CD14-positive monocyte (primary cell): ENCODE data around the gene EFHC2. TPM values are rescaled to one million over a fixed set of nuclear protein-coding genes. Genes with fewer than 3 reads are reported as not detected.

Experiments
- DNase-seq, 3 donors: peaks; one replicate each; pipeline ENCODE4 v3.0.0-alpha.2; 2011 to 2022
- H2AFZ ChIP-seq: 2 replicates; pipeline ENCODE4 v1.6.0; 2012; ENCODE audit warnings: mild to moderate bottlenecking, low read depth, low read length, inconsistent platforms; ENCODE audit not compliant: insufficient read depth, poor library complexity, severe bottlenecking
- H3K27ac ChIP-seq, 2 donors: 1 replicate in 1 of 2; 2 replicates in 1 of 2; pipeline ENCODE4 v1.5.1; 2012 to 2013; ENCODE audit warnings: low read length in 2 of 2, control low read depth in 1 of 2, inconsistent platforms in 1 of 2, low read depth in 1 of 2, mild to moderate bottlenecking in 1 of 2
- H3K27me3 ChIP-seq, 2 donors: one replicate each; pipeline versions ENCODE4 v1.6.0 to v1.6.1; 2011 to 2013; ENCODE audit warnings: low read length in 2 of 2; ENCODE audit not compliant: control insufficient read depth in 2 of 2, insufficient read depth in 2 of 2
- H3K36me3 ChIP-seq, 2 donors: replicated peaks in 1 of 2; 1 replicate in 1 of 2; 2 replicates in 1 of 2; pipeline versions ENCODE4 v1.5.1 to v1.6.1; 2012 to 2013; ENCODE audit warnings: low read length in 2 of 2, control low read depth in 1 of 2, inconsistent platforms in 1 of 2, mild to moderate bottlenecking in 1 of 2; ENCODE audit not compliant: insufficient read depth in 2 of 2, control insufficient read depth in 1 of 2
- H3K4me1 ChIP-seq, 2 donors: 1 replicate in 1 of 2; 2 replicates in 1 of 2; pipeline versions ENCODE4 v1.5.1 to v1.6.1; 2012 to 2013; ENCODE audit warnings: low read length in 2 of 2, control low read depth in 1 of 2, inconsistent platforms in 1 of 2, mild to moderate bottlenecking in 1 of 2, moderate library complexity in 1 of 2; ENCODE audit not compliant: insufficient read depth in 2 of 2, control insufficient read depth in 1 of 2
- H3K4me2 ChIP-seq: replicated peaks from 2 replicates; pipeline ENCODE3; 2012; ENCODE audit warnings: low read length, moderate library complexity, mild to moderate bottlenecking; ENCODE audit not compliant: poor library complexity, severe bottlenecking; ENCODE audit errors: extremely low read depth
- H3K4me3 ChIP-seq, 3 experiments: fragments of 200-600 bp in 1 of 3; sonication (generic) in 1 of 3; replicated peaks in 1 of 3; 1 replicate in 2 of 3; 2 replicates in 1 of 3; pipeline ENCODE4 v1.5.1; 2011 to 2013; ENCODE audit warnings: low read length in 3 of 3, mild to moderate bottlenecking in 3 of 3, control low read depth in 2 of 3, low read depth in 2 of 3, inconsistent platforms in 1 of 3, moderate library complexity in 1 of 3
- H3K79me2 ChIP-seq: 2 replicates; pipeline ENCODE4 v1.6.0; 2012; ENCODE audit warnings: mild to moderate bottlenecking, control low read depth, inconsistent platforms, low read length, moderate library complexity; ENCODE audit not compliant: insufficient read depth
- H3K9ac ChIP-seq: 2 replicates; pipeline ENCODE4 v1.6.0; 2017; ENCODE audit warnings: low read length, mild to moderate bottlenecking; ENCODE audit not compliant: insufficient read depth, poor library complexity, severe bottlenecking
- H3K9me3 ChIP-seq, 2 donors: replicated peaks in 1 of 2; 1 replicate in 1 of 2; 2 replicates in 1 of 2; pipeline versions ENCODE4 v1.5.1 to v1.6.1; 2012 to 2013; ENCODE audit warnings: low read length in 2 of 2, control low read depth in 1 of 2; ENCODE audit not compliant: control insufficient read depth in 1 of 2, insufficient read depth in 1 of 2
- H4K20me1 ChIP-seq: 2 replicates; pipeline ENCODE4 v1.6.0; 2012; ENCODE audit warnings: mild to moderate bottlenecking, low read length, control low read depth, moderate library complexity; ENCODE audit not compliant: insufficient read depth
- H3K27ac Mint-ChIP-seq, 7 donors: one replicate each; pipeline ENCODE4 v1.8.0; 2020; ENCODE audit warnings: mild to moderate bottlenecking in 7 of 7, mixed read lengths in 7 of 7, moderate library complexity in 6 of 7, inconsistent platforms in 2 of 7
- H3K27me3 Mint-ChIP-seq, 3 donors: one replicate each; pipeline ENCODE4 v1.8.0; 2021 to 2022; ENCODE audit warnings: low read depth in 3 of 3, mild to moderate bottlenecking in 3 of 3, mixed read lengths in 3 of 3, moderate library complexity in 3 of 3, inconsistent platforms in 1 of 3
- H3K36me3 Mint-ChIP-seq, 2 donors: one replicate each; pipeline ENCODE4 v1.8.0; 2020; ENCODE audit warnings: mixed read lengths in 2 of 2, inconsistent platforms in 1 of 2, mild to moderate bottlenecking in 1 of 2
- H3K4me1 Mint-ChIP-seq: one replicate; pipeline ENCODE4 v1.8.0; 2020; ENCODE audit warnings: mild to moderate bottlenecking, mixed read lengths
- H3K4me3 Mint-ChIP-seq, 2 donors: one replicate each; pipeline ENCODE4 v1.8.0; 2020; ENCODE audit warnings: mild to moderate bottlenecking in 2 of 2, mixed read lengths in 2 of 2, moderate library complexity in 1 of 2
- H3K9me3 Mint-ChIP-seq, 7 donors: one replicate each; pipeline ENCODE4 v1.8.0; 2020 to 2022; ENCODE audit warnings: mixed read lengths in 7 of 7, mild to moderate bottlenecking in 6 of 7, moderate library complexity in 6 of 7, inconsistent platforms in 2 of 7
- WGBS: methylation state at CpG from one replicate; pipeline ENCODE4 v1.1.5; 2013; ENCODE audit warnings: missing lambda C conversion rate; ENCODE audit not compliant: insufficient coverage; 5-methylcytosine and 5-hydroxymethylcytosine counted together
- intact Hi-C, 2 donors: fragments of 100-400 bp; cut with micrococcal nuclease; formaldehyde crosslinking; loops; one replicate each; pipeline versions ENCODE4 v1.15.0 to v1.15.1; 2023
- polyA plus RNA-seq, 3 donors: library from polyadenylated mRNA; depleted of rRNA in 1 of 3; unstranded in 2 of 3; stranded (reverse) in 1 of 3; fragments of 300-500 nt in 2 of 3; fragments of >200 nt in 1 of 3; fragmentation: Illumina TruSeq in 2 of 3; gene quantifications; 1 replicate in 2 of 3; 2 replicates in 1 of 3; pipeline ENCODE4 v1.2.3, GENCODE V29; 2012 to 2021
- TF ChIP-seq, protein P1 (sequence below): fragments of 200-600 bp; IDR thresholded peaks from one replicate; pipeline ENCODE4 v1.8.0; 2022; ENCODE audit warnings: antibody characterized with exemption, mild to moderate bottlenecking

Gene EFHC2
- polyA plus RNA-seq, 3 donors: 0.05 to 0.22 TPM; not detected in 1

DNA sequence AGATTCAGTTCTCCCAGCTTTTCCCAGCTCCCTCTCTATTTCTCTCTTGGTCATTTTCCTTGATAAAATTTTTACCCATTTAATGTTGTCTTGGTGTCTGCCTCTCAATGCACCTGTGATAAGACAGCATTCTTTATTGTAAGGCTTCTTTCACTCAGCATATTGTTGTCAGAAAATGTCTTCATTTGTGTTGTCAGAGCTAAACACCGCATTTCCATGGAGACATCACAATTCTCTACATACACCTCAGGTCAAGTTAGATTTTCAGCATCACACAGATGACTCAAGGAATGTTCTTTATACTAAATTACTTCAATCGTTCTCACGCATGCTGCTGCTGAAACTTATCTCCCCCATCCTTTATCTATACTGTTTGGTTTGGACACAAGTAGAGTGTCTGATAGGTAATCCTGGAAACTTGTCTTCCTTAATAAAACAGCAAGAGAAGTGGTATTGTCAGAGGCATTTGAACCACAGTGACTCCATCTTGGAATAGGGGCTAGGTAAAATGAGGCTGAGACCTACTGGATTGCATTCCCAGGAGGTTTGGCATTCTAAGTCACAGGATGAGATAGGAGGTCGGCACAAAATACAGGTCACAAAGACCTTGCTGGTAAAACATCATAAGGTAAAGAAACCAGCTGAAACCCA lies 41.3 kb upstream of the EFHC2 start:
- Histone ChIP-seq H2AFZ (no peak overlapping the region), H3K27ac (no peak overlapping the region), H3K4me2 (no peak overlapping the region), H3K9ac (no peak overlapping the region), H3K36me3 (no peaks in the 10 kb centered on the region), H4K20me1 (no peaks in the 10 kb centered on the region), H3K4me1 (no peaks in the 10 kb centered on the region), H3K4me3 (no peak overlapping the region), H3K79me2 (no peaks in the 10 kb centered on the region), H3K9me3 (no peaks in the 10 kb centered on the region), H3K27me3 (peaks cover 0 to 2% of the 10 kb centered on the region in 2 donors)
- H3K27ac Mint-ChIP-seq: no peak overlapping the region
- H3K36me3 Mint-ChIP-seq: no peaks in the 10 kb centered on the region
- DNase-seq: no peak
- no peaks in the 10 kb centered on the region for H3K4me1 Mint-ChIP-seq
- TF ChIP-seq, protein P1, sequence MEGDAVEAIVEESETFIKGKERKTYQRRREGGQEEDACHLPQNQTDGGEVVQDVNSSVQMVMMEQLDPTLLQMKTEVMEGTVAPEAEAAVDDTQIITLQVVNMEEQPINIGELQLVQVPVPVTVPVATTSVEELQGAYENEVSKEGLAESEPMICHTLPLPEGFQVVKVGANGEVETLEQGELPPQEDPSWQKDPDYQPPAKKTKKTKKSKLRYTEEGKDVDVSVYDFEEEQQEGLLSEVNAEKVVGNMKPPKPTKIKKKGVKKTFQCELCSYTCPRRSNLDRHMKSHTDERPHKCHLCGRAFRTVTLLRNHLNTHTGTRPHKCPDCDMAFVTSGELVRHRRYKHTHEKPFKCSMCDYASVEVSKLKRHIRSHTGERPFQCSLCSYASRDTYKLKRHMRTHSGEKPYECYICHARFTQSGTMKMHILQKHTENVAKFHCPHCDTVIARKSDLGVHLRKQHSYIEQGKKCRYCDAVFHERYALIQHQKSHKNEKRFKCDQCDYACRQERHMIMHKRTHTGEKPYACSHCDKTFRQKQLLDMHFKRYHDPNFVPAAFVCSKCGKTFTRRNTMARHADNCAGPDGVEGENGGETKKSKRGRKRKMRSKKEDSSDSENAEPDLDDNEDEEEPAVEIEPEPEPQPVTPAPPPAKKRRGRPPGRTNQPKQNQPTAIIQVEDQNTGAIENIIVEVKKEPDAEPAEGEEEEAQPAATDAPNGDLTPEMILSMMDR: no peak
- peaks cover 0 to 21% (median 0%) of the 10 kb centered on the region in 3 donors for H3K27me3 Mint-ChIP-seq
- no peak overlapping the region for H3K4me3 Mint-ChIP-seq
- WGBS: no CpG with 5 or more reads among the region's 4 CpGs
- H3K9me3 Mint-ChIP-seq: peaks cover 0 to 4% (median 0%) of the 10 kb centered on the region in 7 donors
- intact Hi-C loops: no loop called here

DNA sequence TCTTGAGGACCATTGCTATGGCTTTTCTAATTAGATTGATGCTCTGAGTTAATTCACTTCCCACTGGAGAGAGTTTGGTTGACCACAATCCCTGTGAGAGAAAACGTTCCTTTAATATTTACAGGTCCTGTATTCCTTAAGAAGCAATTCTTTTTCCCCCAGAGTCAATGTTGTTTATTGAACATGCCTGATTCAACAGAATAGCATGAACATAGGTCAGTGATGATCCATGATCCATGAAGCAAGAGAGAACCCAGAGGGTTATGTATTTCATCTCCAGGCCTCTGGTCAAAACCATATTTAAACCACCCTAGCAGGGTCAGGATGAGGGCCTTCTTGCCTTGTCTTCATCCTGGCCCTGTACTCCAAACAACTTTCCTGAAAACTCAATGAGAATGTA lies 39.4 kb upstream of the EFHC2 start:
- Histone ChIP-seq H3K79me2 (no peaks in the 10 kb centered on the region), H3K27ac (no peak overlapping the region), H3K4me1 (no peaks in the 10 kb centered on the region), H4K20me1 (no peaks in the 10 kb centered on the region), H3K4me3 (no peak overlapping the region), H3K9me3 (no peaks in the 10 kb centered on the region), H3K27me3 (peaks cover 0 to 2% of the 10 kb centered on the region in 2 donors), H3K4me2 (no peak overlapping the region), H3K36me3 (no peaks in the 10 kb centered on the region), H3K9ac (no peak overlapping the region), H2AFZ (no peak overlapping the region)
- no CpG with 5 or more reads among the region's 1 CpG for WGBS
- Mint-ChIP-seq H3K9me3 (peaks cover 0 to 2% (median 0%) of the 10 kb centered on the region in 7 donors), H3K27me3 (peaks cover 0 to 25% (median 0%) of the 10 kb centered on the region in 3 donors), H3K4me1 (no peaks in the 10 kb centered on the region), H3K27ac (no peak overlapping the region), H3K36me3 (no peaks in the 10 kb centered on the region), H3K4me3 (no peak overlapping the region)
- TF ChIP-seq, protein P1: no peak
- intact Hi-C loops: no loop called here
- DNase-seq: no peak
